RPMI7951 (cell line): ENCODE results near the gene EXOC6B. TPM values are rescaled to one million over a fixed set of nuclear protein-coding genes. Genes with fewer than 3 reads are reported as not detected.
A peak's percentile ranks its signal among the peaks of the same experiment; 100 is the strongest.
"Not testable (repeated sequence)": the region's sequence is repeated elsewhere in the genome, so short reads cannot be mapped to it uniquely, and the experiment has no call there.

Experiments used
- DNase-seq: peaks from one replicate; pipeline ENCODE4 v3.0.0-alpha.2; 2012; ENCODE audit warnings: low read depth
- total RNA-seq: library from RNA; depleted of rRNA; stranded (reverse); fragments of >200 nt; shearing (Covaris generic); gene quantifications from 2 replicates; pipeline ENCODE4 v1.2.3, GENCODE V29; 2014

EXOC6B gene
- total RNA-seq, 1 experiment from 2014 or later: 9.9 TPM

DNA sequence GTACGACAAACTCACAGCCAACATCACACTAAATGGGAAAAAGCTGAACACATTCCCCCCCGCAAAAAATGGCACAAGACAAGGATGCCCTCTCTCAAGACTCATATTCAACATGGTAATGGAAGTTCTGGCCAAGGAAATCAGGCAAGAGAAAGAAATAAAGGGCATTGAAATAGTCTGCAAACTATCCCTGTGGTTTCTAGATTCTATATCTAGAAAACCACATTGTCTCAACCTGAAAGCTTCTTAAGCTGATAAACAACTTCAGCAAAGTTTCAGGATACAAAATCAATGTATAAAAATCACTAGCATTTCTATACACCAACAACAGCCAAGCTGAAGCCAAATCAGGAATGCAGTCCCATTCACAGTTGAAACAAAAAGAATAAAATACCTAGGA lies 383.6 kb downstream of the EXOC6B start:
- DNase-seq: no peak

GRCh38 chr2:72439892-72440291 lies 385.9 kb downstream of the EXOC6B start:
- no peak for DNase-seq

DNA sequence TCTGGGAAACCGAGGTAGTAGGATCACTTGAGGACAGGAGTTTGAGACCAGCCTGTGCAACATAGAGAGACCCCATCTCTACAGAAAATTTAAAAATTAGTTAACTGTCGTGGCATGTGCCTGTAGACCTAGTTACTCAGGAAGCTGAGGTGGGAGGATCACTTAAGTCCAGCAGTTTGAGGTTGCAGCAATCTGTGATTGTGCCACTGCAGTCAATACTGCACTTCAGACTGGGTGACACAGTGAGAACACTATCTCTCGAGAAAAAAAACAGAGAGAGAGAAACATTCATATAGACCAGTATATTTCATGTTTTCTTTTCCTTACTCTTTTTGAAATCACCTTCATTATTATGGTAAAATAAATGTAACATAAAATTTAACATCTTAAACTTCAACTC lies 387.5 kb downstream of the EXOC6B start:
- no peak for DNase-seq

- peak; percentile 9 for DNase-seq
Observed at GRCh38 chr2:72431737-72432136, 394.1 kb downstream of the EXOC6B start.

DNA sequence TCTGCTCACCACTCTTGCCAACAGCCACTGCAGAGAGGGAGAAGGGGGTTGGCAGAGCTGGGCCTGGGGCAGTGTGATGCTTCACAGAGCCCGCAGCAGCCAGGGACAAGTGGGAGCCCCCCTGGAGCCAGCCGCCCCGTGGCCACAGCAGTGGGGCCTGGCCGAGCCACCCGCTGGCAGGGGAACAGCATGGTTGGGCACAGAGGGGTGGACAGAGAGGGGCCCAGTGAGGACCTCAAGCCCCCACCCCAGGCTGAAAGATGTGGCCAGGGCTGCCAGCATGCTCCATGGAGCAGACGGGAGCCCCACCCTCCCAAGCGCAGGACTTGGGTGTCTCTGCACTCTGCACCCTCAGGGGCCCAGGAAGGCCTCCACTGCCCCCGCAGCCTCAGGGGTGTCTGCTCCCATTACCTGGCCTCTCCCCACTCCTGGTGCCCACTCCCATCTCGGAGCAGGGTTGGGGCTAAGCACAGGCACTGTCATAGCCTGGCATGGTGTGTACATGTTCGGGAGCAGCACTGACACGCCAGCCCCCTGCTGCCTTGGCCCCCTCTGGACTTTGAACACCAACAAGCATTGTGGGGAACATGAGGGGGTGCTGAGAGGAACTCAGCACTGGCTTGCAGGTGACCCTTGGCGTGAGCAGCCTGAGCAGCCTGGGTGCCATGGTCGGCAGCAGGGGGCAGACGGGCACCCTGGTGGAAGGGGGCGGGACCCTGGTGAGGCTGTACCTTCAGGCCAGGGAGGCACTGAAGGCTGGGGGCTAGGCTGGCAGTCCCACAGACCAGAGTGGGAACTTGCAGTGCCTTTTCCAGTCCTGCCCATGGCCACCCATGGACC lies 398.6 kb downstream of the EXOC6B start:
- DNase-seq: no peak

- no peak for DNase-seq
Observed at GRCh38 chr2:72425996-72426395, 399.8 kb downstream of the EXOC6B start.

GRCh38 chr2:72423756-72424155 lies 402.1 kb downstream of the EXOC6B start:
- DNase-seq: no peak

GRCh38 chr2:72421771-72422379 lies 404.0 kb downstream of the EXOC6B start:
- DNase-seq: not testable (repeated sequence)

DNA sequence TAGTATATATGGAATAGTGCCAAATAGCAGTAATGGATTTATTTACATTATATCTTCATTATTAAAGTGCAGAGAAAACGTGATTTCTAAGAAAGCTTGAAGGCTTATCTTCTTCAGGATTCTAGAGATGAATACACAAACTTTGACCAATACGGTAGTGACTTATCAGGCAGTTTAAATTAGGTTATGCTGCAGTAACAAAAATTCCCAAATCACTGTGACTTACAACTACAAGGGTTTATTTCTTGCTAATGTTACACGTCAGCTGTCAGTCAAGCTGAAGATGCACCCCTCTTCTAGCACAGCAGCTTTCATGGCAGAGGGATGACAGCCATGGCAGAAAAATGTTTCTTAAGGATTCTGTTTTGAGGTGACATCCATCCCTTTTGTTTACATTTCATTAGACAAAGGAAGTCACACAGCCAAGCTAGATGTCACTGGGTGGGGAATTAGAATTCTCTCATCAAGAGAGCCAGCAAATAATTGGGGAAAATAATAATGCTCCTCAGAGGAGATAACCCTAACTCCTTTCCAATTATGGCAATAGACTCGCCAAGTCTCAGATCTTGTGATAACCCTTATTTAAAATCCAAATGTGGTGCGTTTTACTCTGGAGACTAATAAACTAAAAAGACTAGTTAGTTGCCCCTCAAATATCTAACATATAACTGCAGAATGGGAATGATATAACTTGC lies 409.9 kb downstream of the EXOC6B start:
- DNase-seq: no peak

DNA sequence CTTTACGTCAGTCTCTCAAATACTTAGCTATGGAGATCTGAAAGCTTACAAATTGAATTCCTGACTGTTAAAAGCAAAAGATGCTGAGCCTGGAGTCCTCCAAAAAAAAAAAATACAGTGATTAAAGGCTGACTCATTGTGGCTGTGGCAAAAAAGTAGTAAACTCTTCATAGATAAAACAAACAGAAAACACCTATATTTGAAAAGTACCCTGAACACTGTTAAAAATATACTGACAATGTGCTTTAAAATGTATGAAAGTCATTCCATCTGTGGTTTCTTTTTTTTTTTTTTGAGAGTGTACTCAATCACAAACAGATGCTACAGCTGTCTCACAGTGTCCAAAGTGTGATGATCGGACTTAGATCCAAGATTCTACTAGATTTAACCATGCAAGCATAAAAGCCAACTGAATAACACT lies 410.6 kb downstream of the EXOC6B start:
- DNase-seq: peak; percentile 52

DNA sequence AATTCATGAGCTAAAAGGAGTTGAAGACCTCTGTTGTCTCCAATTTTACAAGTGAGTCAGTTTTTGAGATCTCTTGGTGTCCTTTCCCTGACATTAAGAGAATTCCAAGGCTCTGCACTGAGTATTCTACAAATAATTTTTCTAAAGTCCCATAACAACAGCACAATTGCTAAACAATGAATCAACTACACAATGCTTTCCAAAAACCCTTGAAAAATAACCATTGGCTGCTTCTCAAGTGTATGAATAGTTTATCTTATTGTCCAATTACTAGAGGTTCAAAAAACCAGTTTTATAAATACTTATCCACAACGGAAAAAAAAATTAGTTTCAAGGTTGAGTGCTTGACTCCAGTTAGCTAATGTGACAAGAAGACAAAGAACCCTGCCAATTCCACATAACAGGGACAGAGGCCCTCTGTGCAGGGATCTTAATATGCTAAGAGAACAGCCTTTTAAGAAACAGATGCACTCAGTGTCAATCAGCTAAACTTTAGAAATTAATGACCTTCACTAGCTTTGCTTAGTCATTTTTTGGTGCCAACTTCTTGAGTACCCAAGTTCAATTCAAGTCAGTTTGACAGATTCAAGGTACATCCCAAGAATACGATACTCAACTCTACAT lies 411.6 kb downstream of the EXOC6B start:
- no peak for DNase-seq

DNA sequence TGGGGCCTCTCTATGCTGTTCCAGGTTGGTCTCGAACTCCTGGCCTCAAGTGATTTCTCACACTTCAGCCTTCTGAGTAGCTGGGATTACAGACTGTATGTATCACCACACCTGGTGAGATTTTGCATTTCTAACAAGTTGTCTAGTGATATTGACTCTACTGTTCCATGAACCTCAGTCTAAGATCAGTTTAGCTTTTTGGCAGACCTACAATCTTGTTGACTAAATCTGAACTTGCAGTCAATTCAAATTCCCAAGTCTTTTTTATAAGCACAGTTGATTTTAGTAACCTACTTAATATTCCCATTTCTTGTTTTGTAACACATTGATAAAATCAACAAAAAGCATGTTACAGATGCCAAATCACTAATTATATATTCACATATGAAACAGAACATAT lies 412.1 kb downstream of the EXOC6B start:
- no peak for DNase-seq

GRCh38 chr2:72412214-72412613 lies 413.6 kb downstream of the EXOC6B start:
- DNase-seq: no peak

GRCh38 chr2:72399879-72400278 lies 426.0 kb downstream of the EXOC6B start:
- DNase-seq: no peak

GRCh38 chr2:72395096-72395495 lies 430.7 kb downstream of the EXOC6B start:
- DNase-seq: no peak

- no peak for DNase-seq
Observed at GRCh38 chr2:72394541-72395070, 431.2 kb downstream of the EXOC6B start.

DNA sequence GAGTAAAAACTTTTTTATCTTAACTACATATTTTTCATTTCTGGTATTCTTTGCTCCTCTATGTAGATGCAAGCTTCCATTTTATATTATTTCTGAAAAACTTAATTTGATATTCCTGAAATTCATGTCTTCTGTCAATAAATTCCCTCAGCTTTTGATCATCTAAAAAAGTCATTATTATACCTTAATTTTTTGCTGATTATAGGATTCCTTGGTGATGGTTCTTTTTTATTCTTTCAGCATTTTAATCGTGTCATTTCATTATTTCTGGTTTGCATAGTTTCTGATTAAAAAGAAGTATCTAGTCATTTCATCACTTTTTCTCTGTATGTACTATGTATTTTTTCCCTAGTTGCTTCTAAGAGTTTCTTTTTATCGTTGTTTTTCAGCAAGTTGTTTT lies 436.4 kb downstream of the EXOC6B start:
- no peak for DNase-seq

GRCh38 chr2:72388263-72388662 lies 437.6 kb downstream of the EXOC6B start:
- DNase-seq: no peak

DNA sequence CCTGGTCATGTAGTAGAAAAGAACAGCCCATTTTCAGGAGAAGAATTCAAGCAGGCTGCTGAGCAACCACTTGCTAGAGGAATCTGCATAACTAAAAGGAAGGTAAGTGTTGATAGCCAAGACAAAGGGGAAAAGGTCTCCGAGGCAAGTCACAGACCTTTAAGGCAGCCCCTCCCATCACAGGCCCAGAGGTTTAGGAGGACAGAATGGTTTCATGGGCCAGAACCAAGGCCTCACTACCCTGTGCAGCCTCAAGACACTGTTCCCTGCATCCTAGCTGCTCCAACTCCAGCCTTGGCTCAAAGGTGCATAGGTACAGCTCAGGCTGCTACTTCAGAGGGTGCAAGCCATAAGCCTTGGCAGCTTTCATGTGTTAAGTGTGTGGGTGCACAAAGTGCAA lies 439.5 kb downstream of the EXOC6B start:
- no peak for DNase-seq

GRCh38 chr2:72378753-72379348 lies 447.0 kb downstream of the EXOC6B start:
- DNase-seq: peak; percentile 1

DNA sequence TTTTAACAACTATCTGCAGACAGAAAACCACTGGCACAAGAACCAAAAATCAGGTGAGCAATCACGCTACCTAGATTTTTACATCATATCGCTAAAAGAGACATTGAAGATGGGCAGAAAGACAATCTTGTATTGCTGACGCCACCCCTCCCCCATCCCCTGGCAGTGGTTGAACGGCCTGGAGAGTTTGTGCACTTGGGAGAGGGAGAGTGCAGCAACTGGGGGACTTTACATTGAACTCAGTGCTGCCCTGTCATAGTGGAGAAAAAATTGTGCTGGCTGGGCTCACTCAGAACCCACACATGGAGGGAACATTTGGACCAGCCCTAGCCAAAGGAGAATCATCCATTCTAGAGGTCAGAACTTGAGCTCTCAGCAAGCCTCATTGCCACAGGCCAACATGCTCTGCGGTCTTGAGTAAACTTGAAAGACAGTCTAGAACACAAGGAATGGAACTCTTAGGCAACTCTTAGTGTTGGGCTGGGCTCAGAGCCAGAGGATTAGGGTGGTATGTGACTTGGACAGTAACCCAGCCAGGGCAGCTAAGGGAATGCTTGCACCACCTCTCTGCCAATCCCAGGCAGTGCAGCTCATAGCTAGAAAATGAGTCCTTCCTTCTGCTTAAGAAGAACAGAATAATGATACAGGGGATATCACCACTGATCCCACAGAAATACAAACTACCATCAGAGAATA lies 458.2 kb downstream of the EXOC6B start:
- DNase-seq: peak; percentile 95
